Left cardiac atrium (tissue), 4 donors: ENCODE data around the gene ELOVL2. TPM values are rescaled to one million over a fixed set of nuclear protein-coding genes. Genes with fewer than 3 reads are reported as not detected.
"Not testable (repeated sequence)": the region's sequence is repeated elsewhere in the genome, so short reads cannot be mapped to it uniquely, and the experiment has no call there.

Source experiments
- ATAC-seq, 2 donors: fragments of 200-7000 bp; cut with Tn5 transposase; one replicate each; pipeline ENCODE4 v1.9.1; 2020; ENCODE audit warnings: mild to moderate bottlenecking in 2 of 2, moderate library complexity in 2 of 2
- DNase-seq: peaks from one replicate; pipeline ENCODE4 v3.0.0-alpha.2; 2020
- intact Hi-C, 2 donors: fragments of 100-400 bp; cut with DNase I; formaldehyde crosslinking; loops; one replicate each; pipeline versions ENCODE4 v1.14.1 to v1.15.1; 2022 to 2023
- total RNA-seq, 2 donors: library from RNA; stranded (reverse); fragmentation: NEBNext Ultra II Directional; extraction: Animal tissue kit (Norgen Biotek cat#: 25700); gene quantifications; one replicate each; pipeline ENCODE4 v1.2.1, GENCODE V29; 2021
- donor health status: DM: no; HTN: yes; CAD: no.
- donor health status: DM: no; HTN: yes; CAD: no; lungs with severe emphysema.
- donor health status: DM: yes; HTN: yes; CAD: no.
- donor health status: Dilated cardiomyopathy.

ELOVL2 gene
- total RNA-seq, 2 donors from 2014 or later: 1.2 to 2.3 TPM

GRCh38 chr6:11027565-11028110 is 16.5 kb downstream of the ELOVL2 start:
- ATAC-seq (no peak), DNase-seq (no peak)
- intact Hi-C loops: no loop called here

DNA sequence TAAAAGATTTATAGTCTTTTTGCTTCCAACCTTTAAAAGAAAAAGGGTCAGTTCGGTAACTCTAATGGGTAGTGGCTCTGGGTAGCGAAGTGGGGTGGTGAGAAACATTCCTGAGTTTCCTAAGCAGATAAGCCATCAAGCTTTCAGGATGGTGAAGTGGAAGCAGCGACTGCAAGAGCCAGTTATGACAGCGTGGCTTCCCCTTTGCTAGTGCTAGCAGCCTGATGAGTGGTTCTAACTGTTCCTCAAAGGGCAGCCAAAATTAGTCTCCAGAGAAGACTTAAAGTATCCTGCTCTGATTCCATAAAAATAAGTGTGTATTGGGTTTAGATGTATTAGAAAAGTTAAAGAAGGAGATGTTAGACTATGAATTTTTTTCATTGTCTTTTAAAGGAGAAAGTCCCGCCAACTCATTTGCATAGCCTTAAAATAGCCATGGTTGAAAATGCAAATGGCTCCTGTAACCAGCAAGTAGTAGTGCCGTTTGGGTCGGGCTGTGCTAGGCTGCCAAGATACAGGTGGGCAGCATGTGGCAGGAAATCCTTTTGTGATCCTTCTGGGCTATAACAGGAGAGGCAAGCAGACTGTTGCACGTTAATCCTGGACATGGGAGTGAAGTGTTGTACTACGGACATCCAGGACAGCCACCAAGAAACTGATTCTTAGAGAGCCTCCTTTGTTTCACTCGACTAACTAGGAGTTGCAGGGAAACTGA is 18.0 kb downstream of the ELOVL2 start:
- ATAC-seq (peak; percentile 31 to 53), DNase-seq (no peak)
- intact Hi-C loops: no loop called here

DNA sequence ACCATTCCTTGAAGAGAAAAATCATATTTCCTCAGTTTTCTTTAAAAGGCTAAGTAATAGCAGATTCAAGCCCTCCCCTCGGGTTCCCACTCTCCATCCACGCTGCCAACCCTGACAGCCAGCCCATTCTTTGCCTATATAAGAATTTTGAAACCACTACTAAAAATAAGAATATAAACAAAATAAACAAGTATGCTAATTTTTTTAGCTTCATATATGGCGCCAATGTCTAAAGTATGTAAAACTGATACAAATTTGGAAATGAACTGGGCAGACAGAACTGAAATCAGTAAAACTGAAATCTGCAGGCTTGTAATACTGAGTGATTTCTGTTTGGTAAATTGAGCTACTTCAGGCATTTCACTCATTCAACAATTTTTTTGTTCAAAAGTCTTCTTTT is 19.0 kb downstream of the ELOVL2 start:
- intact Hi-C loops: no loop called here
- no peak for DNase-seq
- no peak for ATAC-seq

DNA sequence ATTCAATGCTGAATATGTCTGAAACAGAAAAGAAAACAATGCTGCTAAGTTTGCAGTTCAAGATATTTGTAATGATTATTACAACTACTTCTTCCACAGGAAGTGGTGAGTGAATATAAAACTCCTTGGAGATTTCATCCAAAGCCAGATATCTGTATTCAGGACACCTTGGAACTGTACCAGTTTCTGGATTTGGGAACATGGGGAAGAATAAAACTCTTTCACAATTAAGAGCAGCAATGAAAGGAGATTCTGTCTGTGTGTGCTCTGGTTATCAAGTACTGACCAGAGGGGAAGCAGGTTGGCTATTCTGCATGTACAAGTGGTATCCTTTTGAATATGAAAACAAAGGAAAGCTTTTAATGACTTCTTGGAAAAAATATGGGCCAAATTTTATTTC is 21.1 kb downstream of the ELOVL2 start:
- intact Hi-C loops: no loop called here

GRCh38 chr6:11021714-11022113 is 22.4 kb downstream of the ELOVL2 start:
- ATAC-seq (no peak), DNase-seq (no peak)
- intact Hi-C loops: no loop called here

More for the DNA sequence above, 21.1 kb downstream of the ELOVL2 start:
- peak in 1 of 2 donors; percentile 52 for ATAC-seq
- DNase-seq: no peak

GRCh38 chr6:11021003-11021402 is 23.1 kb downstream of the ELOVL2 start:
- ATAC-seq (no peak), DNase-seq (no peak)
- intact Hi-C loops: no loop called here

GRCh38 chr6:11018225-11018624 is 25.9 kb downstream of the ELOVL2 start:
- DNase-seq: no peak
- intact Hi-C loops: no loop called here
- no peak for ATAC-seq

DNA sequence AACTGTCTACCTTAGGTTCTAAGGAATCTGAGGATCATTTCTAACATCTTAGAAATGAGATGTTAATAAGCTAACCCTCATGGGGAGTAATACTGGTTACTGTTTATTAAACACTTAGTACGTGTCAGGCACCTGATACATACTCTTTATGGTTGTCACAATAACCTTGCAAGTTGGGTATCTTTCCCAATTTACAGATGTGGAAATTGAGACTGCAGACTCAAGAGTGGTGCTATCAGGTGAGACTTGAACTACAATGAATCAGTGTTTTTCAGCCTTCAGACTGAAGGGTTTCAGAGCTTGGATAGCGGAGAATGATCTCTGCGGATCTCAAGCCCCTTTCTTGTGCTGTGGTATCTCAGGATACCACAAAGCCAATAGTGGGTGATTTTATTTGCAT is 27.0 kb downstream of the ELOVL2 start:
- no peak for ATAC-seq
- no peak for DNase-seq
- intact Hi-C loops: no loop called here

DNA sequence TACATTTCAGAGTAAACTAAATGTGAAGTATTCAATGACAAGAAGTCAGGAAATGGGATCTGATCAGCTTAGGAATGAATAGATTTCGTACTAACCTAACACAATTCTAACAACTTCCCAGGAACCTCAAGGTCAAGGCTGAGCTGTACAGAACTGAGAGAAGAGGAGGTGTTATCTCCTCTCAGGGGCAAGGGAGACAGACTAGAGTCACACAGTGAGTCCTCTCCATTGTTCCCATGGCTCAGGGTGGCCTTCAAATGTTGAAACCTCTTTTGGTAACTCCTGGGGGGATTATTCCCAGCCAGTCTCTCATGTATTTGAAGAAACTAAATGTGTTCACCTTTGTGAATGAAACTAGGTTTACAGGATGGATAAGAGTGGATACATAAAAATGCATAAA is 27.7 kb downstream of the ELOVL2 start:
- no peak for DNase-seq
- no peak for ATAC-seq
- intact Hi-C loops: no loop called here

- intact Hi-C loops: no loop called here
- DNase-seq: no peak
- ATAC-seq: no peak
Observed at GRCh38 chr6:11015102-11015501, 29.0 kb downstream of the ELOVL2 start.

DNA sequence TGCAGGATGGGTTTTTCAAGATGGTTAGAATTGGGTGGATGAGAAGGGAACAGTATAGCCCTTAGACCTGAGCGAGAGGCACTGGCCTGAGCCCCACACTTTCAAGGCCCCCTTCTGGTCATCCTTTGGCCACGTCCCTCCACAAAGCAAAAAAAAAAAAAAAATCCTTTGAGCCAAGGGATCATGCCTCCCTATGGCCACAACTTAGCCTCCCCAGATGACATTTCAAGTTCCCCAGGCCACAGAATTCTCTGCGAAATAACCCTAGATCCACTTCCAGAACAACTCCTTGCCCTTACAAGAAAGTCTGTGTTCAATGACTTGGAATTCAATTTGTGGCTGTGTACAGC is 30.4 kb downstream of the ELOVL2 start:
- DNase-seq (no peak), ATAC-seq (no peak)
- intact Hi-C loops: no loop called here

DNA sequence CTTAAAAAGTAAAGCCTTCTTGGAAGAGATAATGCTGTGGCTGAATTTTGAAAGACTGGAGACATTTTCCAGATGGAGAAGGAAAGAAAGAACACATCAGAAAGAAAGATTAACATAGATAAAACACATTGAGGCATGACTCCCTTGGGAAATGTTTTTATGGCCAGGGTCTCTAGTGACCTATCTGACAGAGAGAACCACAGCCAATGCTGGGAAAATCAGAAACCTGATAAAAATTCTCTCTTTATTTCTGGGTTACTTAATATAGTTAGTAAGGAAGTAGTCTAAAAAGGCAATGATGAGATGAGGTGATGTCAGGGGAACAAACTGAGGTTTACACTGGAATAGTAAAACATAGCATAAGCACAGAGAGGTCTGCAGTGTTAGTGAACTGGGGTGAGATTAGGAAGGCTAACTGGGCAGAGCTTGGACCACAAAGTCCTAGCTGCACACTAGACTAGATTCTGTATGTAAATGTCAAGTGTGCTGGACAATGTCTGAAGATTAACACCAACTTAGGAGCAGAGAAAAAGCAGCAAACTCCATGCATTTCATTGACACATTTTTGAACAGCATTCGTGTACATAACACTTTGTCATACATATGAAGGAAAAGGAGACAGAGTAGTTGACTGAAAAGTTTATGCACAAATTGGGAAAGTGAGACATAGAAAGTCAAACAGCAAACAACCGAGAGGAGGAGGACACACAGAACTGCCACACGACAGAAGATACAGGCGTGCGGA is 31.0 kb downstream of the ELOVL2 start:
- intact Hi-C loops: no loop called here
- DNase-seq (no peak), ATAC-seq (no peak)

DNA sequence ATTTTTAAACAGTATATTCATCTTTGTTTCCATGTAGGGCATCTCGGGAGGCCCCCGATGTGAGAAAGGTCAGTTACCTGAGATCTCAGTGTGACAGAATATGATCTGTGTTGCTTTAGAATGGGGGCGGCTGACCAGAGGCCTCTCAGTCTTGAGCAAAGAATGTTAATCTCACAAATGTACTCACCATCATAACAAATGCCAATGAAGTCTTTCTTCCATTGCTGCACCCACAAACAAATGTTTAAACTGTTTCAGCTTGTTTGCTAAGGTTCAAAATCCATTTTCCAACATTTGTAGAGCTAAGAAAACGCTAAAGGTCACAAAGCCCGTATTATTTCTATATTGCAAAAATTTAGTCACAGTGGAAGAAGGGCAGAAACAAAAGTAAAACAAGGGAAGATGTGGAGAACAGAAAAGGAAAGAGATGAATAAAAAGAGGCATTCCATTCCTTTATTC is 31.8 kb downstream of the ELOVL2 start:
- no peak for DNase-seq
- no peak for ATAC-seq
- intact Hi-C loops: no loop called here

DNA sequence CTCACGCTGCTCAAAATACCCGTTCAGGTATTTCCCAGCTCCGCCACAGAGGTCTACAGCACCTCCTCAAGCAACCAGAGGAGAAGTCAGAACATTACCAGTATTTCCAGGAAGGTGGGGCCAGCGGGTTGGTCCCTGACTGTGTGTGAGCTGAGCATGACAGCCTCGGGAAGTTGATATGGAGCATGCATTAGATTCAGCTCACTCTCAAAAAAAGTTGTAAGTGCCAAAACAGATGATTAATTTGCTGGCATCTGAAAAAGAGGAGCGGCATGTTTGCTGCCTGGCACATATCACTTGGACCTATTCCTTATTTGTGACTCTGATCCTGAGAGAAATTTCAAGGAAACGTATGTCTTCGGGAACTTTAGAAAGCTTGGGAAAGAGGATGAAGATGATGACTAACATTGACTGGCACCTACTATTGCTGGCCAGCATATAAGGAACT is 32.3 kb downstream of the ELOVL2 start:
- intact Hi-C loops: no loop called here
- ATAC-seq (peak; percentile 61 to 90), DNase-seq (peak; percentile 20)

- ATAC-seq: peak in 1 of 2 donors; percentile 14
- intact Hi-C loops: no loop called here
- no peak for DNase-seq
Observed at GRCh38 chr6:11009353-11009752, 34.8 kb downstream of the ELOVL2 start.

DNA sequence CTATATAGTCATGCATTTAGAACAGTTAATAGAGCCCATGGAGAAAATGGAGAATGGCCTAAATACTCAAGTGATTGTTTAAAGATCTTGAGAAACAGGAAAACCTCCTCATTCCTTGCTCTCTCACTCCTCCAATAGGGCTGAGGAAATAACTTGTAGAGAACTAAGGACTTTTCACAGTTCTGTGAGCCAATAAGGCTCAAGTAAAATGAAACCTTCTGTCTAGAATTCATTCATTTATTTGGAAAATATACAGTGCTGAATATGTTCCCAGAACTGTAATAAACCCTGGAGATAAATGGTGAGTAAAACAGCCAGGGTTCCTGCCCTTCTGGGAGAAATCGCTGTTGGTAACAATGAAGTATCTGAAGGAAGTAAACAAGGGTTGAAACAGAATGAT is 35.3 kb downstream of the ELOVL2 start:
- intact Hi-C loops: no loop called here
- peak in 1 of 2 donors; percentile 25 for ATAC-seq

DNA sequence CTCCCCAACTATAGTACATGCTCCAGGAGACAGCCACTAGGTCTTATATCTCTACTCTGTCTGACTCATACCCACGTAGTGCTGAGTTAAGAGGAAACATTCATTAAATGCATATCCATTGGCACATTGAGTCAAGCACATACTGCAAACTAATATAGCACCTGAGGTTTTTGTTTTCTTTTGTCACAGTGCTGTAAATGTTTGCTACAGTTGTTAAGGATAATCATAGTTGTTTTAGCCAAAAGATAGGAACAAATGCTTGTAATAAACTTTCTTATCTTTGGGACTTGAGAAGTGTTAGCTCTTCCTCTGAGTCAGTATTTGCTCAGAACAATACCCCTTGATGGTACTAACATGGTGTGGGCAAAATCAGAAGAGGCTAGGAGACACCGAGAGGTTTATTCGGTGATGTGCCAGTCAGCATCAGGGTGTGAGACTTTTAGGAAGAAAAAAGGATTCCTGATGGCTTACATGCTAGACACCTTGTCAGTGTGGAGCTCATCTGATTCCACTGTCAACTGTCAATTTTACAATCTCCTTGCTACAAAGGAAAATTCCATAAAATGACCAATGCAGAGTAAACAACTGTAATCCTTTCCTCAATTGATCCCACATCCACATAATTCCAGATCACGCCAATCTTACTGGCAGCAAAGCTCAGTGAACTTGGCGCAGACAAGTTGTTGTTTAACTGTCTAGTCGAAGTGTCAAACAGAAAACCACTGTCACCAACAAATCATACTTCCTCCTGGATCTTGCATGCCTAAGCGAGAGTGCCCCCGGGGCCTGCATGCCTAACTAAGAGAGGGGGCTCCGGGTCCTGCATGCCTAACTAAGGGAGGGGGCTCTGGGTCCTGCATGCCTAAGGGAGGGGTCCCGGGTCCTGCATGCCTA is 36.1 kb downstream of the ELOVL2 start:
- no peak for DNase-seq
- no peak for ATAC-seq
- intact Hi-C loops: no loop called here

More for the DNA sequence above, 35.3 kb downstream of the ELOVL2 start:
- DNase-seq: no peak

- DNase-seq (no peak), ATAC-seq (no peak)
- intact Hi-C loops: no loop called here
Observed at GRCh38 chr6:11006061-11006460, 38.0 kb downstream of the ELOVL2 start.

- intact Hi-C loops, ATAC-seq, DNase-seq: not testable (repeated sequence)
Observed at GRCh38 chr6:11003297-11003696, 40.8 kb downstream of the ELOVL2 start.
